Adrenal gland (tissue), 12 donors: ENCODE data around the gene ZDHHC16. TPM values are rescaled to one million over a fixed set of nuclear protein-coding genes. Genes with fewer than 3 reads are reported as not detected.

Experiments used
- DNase-seq, 7 donors: peaks; one replicate each; pipeline ENCODE4 v3.0.0-alpha.2; 2019 to 2020
- H3K27ac ChIP-seq, 5 donors: fragments of 200-600 bp; sonication (generic) in 4 of 5; 1 replicate in 3 of 5; 2 replicates in 2 of 5; pipeline versions ENCODE4 v1.5.1 to v1.8.0; 2016 to 2020; ENCODE audit warnings: mild to moderate bottlenecking in 1 of 5
- H3K27me3 ChIP-seq: fragments of 200-600 bp; 2 replicates; pipeline ENCODE4 v1.8.0; 2021
- H3K36me3 ChIP-seq, 2 donors: fragments of 200-600 bp; replicated peaks in 1 of 2; 1 replicate in 1 of 2; 2 replicates in 1 of 2; pipeline versions ENCODE4 v1.5.1 to v1.8.0; 2018 to 2022
- H3K4me1 ChIP-seq, 2 donors: fragments of 200-600 bp; replicated peaks in 1 of 2; 1 replicate in 1 of 2; 2 replicates in 1 of 2; pipeline versions ENCODE4 v1.5.1 to v1.8.0; 2018 to 2021
- H3K4me3 ChIP-seq, 4 donors: fragments of 200-600 bp; sonication (generic) in 3 of 4; one replicate each; pipeline ENCODE4 v1.5.1; 2016 to 2018
- H3K9me3 ChIP-seq, 3 donors: fragments of 200-600 bp; sonication (generic) in 1 of 3; replicated peaks in 1 of 3; 1 replicate in 2 of 3; 2 replicates in 1 of 3; pipeline versions ENCODE4 v1.5.1 to v1.8.0; 2016 to 2021
- POLR2A ChIP-seq, 2 donors: fragments of 450-650 bp; IDR thresholded peaks; one replicate each; pipeline ENCODE4 v1.6.1; 2017; ENCODE audit warnings: antibody characterized with exemption in 2 of 2, mild to moderate bottlenecking in 2 of 2, moderate library complexity in 1 of 2
- WGBS, 4 donors: extraction: QIAGEN DNeasy Blood & Tissue Kit in 2 of 4; methylation state at CpG; one replicate each; pipeline versions ENCODE4 v1.1.5 to v1.1.7; 2013 to 2017; 5-methylcytosine and 5-hydroxymethylcytosine counted together
- intact Hi-C, 2 donors: fragments of 100-400 bp; cut with DNase I; formaldehyde crosslinking; loops; one replicate each; pipeline versions ENCODE4 v1.14.1 to v1.15.0; 2022 to 2023
- polyA plus RNA-seq, 3 donors: library from polyadenylated mRNA; stranded (reverse); fragments of 200-250 nt in 2 of 3; fragments of 350-450 nt in 1 of 3; fragmentation: Illumina TruSeq in 1 of 3; extraction: RNeasy Lipid Tissue Mini Kit (QIAGEN cat#74804) in 1 of 3; gene quantifications; one replicate each; pipeline ENCODE4 v1.2.3, GENCODE V29; 2013 to 2014
- total RNA-seq, 9 donors: library from RNA; depleted of rRNA in 4 of 9; stranded (reverse); fragments of >200 nt in 4 of 9; fragments of 120-200 nt in 1 of 9; fragmentation: NEBNext Ultra II Directional in 1 of 9; extraction: Animal tissue kit (Norgen Biotek cat#: 25700) in 1 of 9; gene quantifications; one replicate each; pipeline versions ENCODE4 v1.1.0 to v1.2.4, GENCODE V29; 2013 to 2023
- TF ChIP-seq, protein P1 (sequence below), 6 experiments: fragments of 450-650 bp in 4 of 6; fragments of 200-600 bp in 2 of 6; sonication (generic) in 1 of 6; IDR thresholded peaks; 1 replicate in 5 of 6; 2 replicates in 1 of 6; pipeline versions ENCODE4 v1.5.1 to v1.8.0; 2016 to 2021; ENCODE audit warnings: antibody characterized with exemption in 6 of 6, mild to moderate bottlenecking in 2 of 6, moderate library complexity in 1 of 6
- donor health status: healthy with polysubstance abuse.
- donor health status: Bipolar disorder and iron deficiency.
- donor health status: DM: yes; HTN: yes; CAD: no.
- donor health status: DM: no; HTN: no; CAD: no.
- donor health status: DM: no; HTN: no; CAD: no.
- donor health status: DM: yes; HTN: yes; CAD: no.

Gene ZDHHC16
- total and polyA plus RNA-seq, 12 donors: 18.8 to 58.7 (median 27.8) TPM

DNA sequence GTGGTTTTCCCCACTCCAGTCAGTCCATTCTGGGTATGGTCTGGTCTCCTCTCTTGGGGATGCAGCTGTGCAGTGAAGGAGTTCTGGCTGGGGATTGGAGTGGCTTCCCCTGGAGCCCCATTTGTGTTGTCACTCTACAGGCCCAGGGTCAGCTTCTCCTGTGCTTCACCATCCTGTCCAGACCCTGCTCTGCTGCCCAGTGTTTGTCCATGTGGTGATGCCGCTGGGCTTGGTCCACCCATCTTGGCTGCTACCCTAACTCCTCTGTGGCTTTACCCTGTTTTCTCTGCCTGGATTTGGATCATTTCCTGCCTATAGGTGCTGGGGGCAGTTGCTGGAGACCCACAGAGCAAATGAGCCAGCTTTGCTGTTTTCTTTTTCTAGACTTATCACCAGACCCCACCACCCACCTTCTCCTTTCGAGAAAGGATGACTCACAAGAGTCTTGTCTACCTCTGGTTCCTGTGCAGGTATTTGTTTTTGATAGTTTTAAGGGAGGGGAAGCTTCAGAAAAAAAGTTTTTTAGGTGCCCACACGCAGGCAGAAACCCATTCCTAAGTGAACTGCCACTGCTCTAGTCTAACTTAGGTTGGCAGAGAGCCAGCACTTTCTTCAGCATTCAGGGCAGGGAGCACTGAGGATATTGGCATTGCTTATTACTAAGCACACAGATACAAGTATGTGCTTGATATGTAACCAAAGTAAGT, 8.5 kb downstream of the ZDHHC16 start:
- TF ChIP-seq POLR2A (IDR thresholded peaks at IDR 0.05): no peak
- TF ChIP-seq, protein P1, sequence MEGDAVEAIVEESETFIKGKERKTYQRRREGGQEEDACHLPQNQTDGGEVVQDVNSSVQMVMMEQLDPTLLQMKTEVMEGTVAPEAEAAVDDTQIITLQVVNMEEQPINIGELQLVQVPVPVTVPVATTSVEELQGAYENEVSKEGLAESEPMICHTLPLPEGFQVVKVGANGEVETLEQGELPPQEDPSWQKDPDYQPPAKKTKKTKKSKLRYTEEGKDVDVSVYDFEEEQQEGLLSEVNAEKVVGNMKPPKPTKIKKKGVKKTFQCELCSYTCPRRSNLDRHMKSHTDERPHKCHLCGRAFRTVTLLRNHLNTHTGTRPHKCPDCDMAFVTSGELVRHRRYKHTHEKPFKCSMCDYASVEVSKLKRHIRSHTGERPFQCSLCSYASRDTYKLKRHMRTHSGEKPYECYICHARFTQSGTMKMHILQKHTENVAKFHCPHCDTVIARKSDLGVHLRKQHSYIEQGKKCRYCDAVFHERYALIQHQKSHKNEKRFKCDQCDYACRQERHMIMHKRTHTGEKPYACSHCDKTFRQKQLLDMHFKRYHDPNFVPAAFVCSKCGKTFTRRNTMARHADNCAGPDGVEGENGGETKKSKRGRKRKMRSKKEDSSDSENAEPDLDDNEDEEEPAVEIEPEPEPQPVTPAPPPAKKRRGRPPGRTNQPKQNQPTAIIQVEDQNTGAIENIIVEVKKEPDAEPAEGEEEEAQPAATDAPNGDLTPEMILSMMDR (IDR thresholded peaks at IDR 0.05): no peak
- intact Hi-C loops: no loop called here
- DNase-seq: peak in 4 of 7 donors; percentile 45 to 61 (median 51)
- Histone ChIP-seq H3K27me3 (no peaks in the 10 kb centered on the region), H3K4me1 (peaks cover 0 to 4% of the 10 kb centered on the region in 2 donors), H3K27ac (no peak overlapping the region), H3K4me3 (no peak overlapping the region), H3K36me3 (peaks cover 0 to 57% of the 10 kb centered on the region in 2 donors), H3K9me3 (no peaks in the 10 kb centered on the region)
- whole genome bisulfite sequencing, 4 donors: 77 to 79% (median 78%) methylated on average over 3 of the region's 3 CpGs

DNA sequence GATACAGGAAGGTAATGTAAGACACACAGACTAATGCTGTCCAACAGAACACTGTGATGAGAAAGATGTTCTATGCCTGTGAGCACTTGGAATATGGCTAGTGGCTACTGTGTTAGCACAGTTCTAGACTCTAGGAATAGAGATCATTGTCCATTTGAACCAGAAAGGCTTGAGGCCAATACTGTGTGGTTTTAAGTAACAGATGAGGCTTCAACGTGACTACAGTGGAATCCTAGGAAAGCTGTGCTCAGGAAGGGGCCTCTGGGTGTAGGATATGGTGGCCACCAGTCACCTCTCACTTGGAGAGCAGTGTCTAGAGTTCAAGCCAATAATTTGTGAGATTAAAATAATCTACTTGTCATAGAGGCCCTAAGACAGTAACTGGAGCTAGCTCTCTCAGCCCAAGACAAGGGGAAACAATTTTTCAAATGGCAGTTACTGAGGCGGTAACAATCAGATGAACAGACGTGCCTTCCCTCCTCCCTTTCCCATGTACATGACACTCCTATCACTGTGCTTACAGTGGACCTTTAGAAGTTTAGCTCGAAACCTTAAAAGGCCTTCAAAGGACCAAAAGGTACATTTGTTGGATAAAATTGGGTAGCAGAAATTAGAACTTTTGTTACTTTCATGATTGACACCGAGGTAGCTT, 10.2 kb downstream of the ZDHHC16 start:
- Histone ChIP-seq H3K36me3 (peaks cover 0 to 74% of the 10 kb centered on the region in 2 donors), H3K4me3 (no peak overlapping the region)

DNA sequence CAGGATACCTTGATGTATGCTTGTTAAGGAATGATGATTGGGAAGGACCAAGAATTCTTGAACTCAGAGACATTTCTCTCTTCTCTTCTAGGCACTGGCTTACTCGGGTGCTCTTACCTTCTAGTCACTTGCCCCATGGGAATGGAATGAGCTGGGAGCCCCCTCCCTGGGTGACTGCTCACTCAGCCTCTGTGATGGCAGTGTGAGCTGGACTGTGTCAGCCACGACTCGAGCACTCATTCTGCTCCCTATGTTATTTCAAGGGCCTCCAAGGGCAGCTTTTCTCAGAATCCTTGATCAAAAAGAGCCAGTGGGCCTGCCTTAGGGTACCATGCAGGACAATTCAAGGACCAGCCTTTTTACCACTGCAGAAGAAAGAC, 10.7 kb downstream of the ZDHHC16 start:
- no peaks in the 10 kb centered on the region for H3K27me3 ChIP-seq
- DNase-seq: no peak
- H3K4me1 ChIP-seq: no peaks in the 10 kb centered on the region
- H3K4me3 ChIP-seq: no peak overlapping the region
- H3K27ac ChIP-seq: no peak overlapping the region
- TF ChIP-seq, protein P1 (IDR thresholded peaks at IDR 0.05): no peak
- no peak for TF ChIP-seq POLR2A (IDR thresholded peaks at IDR 0.05)
- H3K9me3 ChIP-seq: no peaks in the 10 kb centered on the region
- intact Hi-C loops: no loop called here
- H3K36me3 ChIP-seq: peaks cover 0 to 79% of the 10 kb centered on the region in 2 donors
- 50 to 64% (median 58%) methylated on average over 3 of the region's 3 CpGs for WGBS, 4 donors

More for the DNA sequence above, 10.2 kb downstream of the ZDHHC16 start:
- Histone ChIP-seq H3K27me3 (no peaks in the 10 kb centered on the region), H3K9me3 (no peaks in the 10 kb centered on the region), H3K27ac (peak overlapping the region in 1 of 5 donors; percentile 1), H3K4me1 (no peaks in the 10 kb centered on the region)
- TF ChIP-seq, protein P1 (IDR thresholded peaks at IDR 0.05): no peak
- TF ChIP-seq POLR2A (IDR thresholded peaks at IDR 0.05): no peak
- 62 to 90% (median 72%) methylated on average over 5 of the region's 5 CpGs for WGBS, 4 donors
- intact Hi-C loops: no loop called here
- no peak for DNase-seq

DNA sequence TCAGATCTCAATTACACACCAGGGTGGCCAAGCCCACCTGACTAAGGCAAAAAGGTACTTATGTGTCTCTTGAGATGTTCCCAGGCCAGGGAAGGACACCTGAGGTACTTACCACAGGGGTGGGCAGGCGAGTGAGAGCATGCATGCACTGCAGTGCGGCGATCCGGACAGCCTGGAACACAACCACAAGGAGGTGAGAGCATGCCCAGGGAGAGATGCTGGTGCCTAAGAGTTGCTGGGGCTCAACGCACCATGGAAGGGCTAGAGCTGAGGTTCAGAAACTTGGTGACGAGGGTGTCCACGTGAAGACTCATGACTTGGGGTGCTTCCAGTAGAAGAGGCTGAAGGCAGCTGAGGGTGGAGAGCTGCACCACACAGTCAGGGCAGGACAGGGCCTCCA, 13.1 kb downstream of the ZDHHC16 start:
- H3K9me3 ChIP-seq: no peaks in the 10 kb centered on the region
- no peak for DNase-seq
- peaks cover 0 to 81% of the 10 kb centered on the region in 2 donors for H3K36me3 ChIP-seq
- 91 to 96% (median 92%) methylated on average over 7 of the region's 7 CpGs for WGBS, 4 donors
- no peaks in the 10 kb centered on the region for H3K27me3 ChIP-seq
- H3K27ac ChIP-seq: no peak overlapping the region
- H3K4me1 ChIP-seq: peaks cover 0 to 7% of the 10 kb centered on the region in 2 donors
- no peak overlapping the region for H3K4me3 ChIP-seq
- intact Hi-C loops: no loop called here
- TF ChIP-seq, protein P1 (IDR thresholded peaks at IDR 0.05): no peak
- no peak for TF ChIP-seq POLR2A (IDR thresholded peaks at IDR 0.05)
